WTC11 (cell line): Measurements from ENCODE around the gene BICD1.

Experiments
- CBFB ChIP-seq: sonication (generic); formaldehyde crosslinking; IDR thresholded peaks from 2 replicates; pipeline ENCODE4 v1.8.1; 2022; ENCODE audit warnings: mild to moderate bottlenecking, low read depth, missing genetic modification reagents
- ELF4 ChIP-seq: sonication (generic); formaldehyde crosslinking; IDR thresholded peaks from 2 replicates; pipeline ENCODE4 v1.8.1; 2022; ENCODE audit warnings: low read depth, mild to moderate bottlenecking, moderate library complexity, missing genetic modification reagents
- EMX1 ChIP-seq: fragments of 250-450 bp; sonication (Bioruptor Pico); IDR thresholded peaks from 2 replicates; pipeline ENCODE4 v1.8.0; 2021; ENCODE audit warnings: mild to moderate bottlenecking
- HMGXB4 ChIP-seq: sonication (generic); formaldehyde crosslinking; IDR thresholded peaks from 2 replicates; pipeline ENCODE4 v1.8.1; 2023; ENCODE audit warnings: mild to moderate bottlenecking, moderate library complexity, missing genetic modification reagents
- IRF1 ChIP-seq: sonication (generic); formaldehyde crosslinking; IDR thresholded peaks from 2 replicates; pipeline ENCODE4 v1.8.0; 2023; ENCODE audit warnings: missing genetic modification reagents
- NR3C1 ChIP-seq: sonication (generic); formaldehyde crosslinking; conservative IDR thresholded peaks from 2 replicates; pipeline ENCODE4 v1.8.1; 2023; ENCODE audit warnings: low read depth, mild to moderate bottlenecking, missing genetic modification reagents
- ZNF317 ChIP-seq: sonication (generic); formaldehyde crosslinking; IDR thresholded peaks from 2 replicates; pipeline ENCODE4 v1.8.1; 2023; ENCODE audit warnings: low read depth, mild to moderate bottlenecking, moderate library complexity, missing genetic modification reagents, borderline replicate concordance
- ZNF671 ChIP-seq: fragments of 250-450 bp; sonication (Bioruptor Pico); IDR thresholded peaks from 2 replicates; pipeline ENCODE4 v1.8.0; 2021; ENCODE audit warnings: mild to moderate bottlenecking
- TF ChIP-seq, protein P1 (sequence below): fragments of 200-600 bp; IDR thresholded peaks from 2 replicates; pipeline ENCODE4 v1.8.0; 2022; ENCODE audit warnings: antibody characterized with exemption

DNA sequence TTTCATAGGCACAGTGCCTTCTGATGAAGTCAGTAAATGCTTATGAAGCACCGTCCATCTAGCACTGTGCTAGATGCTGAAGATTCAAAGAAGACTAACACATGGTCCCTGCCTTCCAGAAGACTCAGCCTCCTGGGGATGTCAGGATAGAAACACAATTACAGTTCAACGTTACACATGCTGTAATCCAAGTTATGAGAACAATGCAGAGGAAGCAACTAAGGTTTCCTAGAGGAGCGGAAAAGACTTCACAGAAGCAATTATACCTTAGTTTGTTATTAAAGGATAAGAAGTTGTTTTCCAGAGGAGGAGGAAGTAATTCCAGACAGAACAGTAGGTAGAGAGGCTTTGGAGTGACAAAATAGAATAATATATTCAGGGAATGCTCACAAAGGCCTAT, 225.8 kb downstream of the BICD1 start:
- TF ChIP-seq CBFB (CRISPR knock-in tag) (no peak), EMX1 (CRISPR knock-in tag) (no peak), IRF1 (CRISPR knock-in tag) (no peak), HMGXB4 (CRISPR knock-in tag) (no peak), ZNF317 (no peak), ELF4 (CRISPR knock-in tag) (no peak), ZNF671 (CRISPR knock-in tag) (no peak), NR3C1 (CRISPR knock-in tag) (no peak)
- TF ChIP-seq, protein P1, sequence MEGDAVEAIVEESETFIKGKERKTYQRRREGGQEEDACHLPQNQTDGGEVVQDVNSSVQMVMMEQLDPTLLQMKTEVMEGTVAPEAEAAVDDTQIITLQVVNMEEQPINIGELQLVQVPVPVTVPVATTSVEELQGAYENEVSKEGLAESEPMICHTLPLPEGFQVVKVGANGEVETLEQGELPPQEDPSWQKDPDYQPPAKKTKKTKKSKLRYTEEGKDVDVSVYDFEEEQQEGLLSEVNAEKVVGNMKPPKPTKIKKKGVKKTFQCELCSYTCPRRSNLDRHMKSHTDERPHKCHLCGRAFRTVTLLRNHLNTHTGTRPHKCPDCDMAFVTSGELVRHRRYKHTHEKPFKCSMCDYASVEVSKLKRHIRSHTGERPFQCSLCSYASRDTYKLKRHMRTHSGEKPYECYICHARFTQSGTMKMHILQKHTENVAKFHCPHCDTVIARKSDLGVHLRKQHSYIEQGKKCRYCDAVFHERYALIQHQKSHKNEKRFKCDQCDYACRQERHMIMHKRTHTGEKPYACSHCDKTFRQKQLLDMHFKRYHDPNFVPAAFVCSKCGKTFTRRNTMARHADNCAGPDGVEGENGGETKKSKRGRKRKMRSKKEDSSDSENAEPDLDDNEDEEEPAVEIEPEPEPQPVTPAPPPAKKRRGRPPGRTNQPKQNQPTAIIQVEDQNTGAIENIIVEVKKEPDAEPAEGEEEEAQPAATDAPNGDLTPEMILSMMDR: no peak
